Vagina (tissue), 2 donors: ENCODE data around the gene CEP85L.

Experiments used
- CTCF ChIP-seq, 3 experiments: fragments of 450-650 bp in 2 of 3; fragments of 200-600 bp in 1 of 3; sonication (generic) in 1 of 3; IDR thresholded peaks; one replicate each; pipeline ENCODE4 v1.5.1; 2017 to 2019; ENCODE audit warnings: antibody characterized with exemption in 3 of 3, mild to moderate bottlenecking in 2 of 3, moderate library complexity in 2 of 3
- POLR2A ChIP-seq, 2 donors: fragments of 450-650 bp; IDR thresholded peaks; one replicate each; pipeline ENCODE4 v1.6.1; 2017; ENCODE audit warnings: antibody characterized with exemption in 2 of 2, mild to moderate bottlenecking in 2 of 2, moderate library complexity in 2 of 2
- POLR2AphosphoS5 ChIP-seq, 2 donors: sonication (generic); formaldehyde crosslinking; IDR thresholded peaks; one replicate each; pipeline ENCODE4 v1.9.0; 2017; ENCODE audit warnings: antibody characterized with exemption in 2 of 2, mild to moderate bottlenecking in 2 of 2, low read depth in 1 of 2; ENCODE audit not compliant: insufficient read depth in 1 of 2

- TF ChIP-seq CTCF (IDR thresholded peaks at IDR 0.05): no peak
- TF ChIP-seq POLR2A (IDR thresholded peaks at IDR 0.05): no peak
- TF ChIP-seq POLR2AphosphoS5 (IDR thresholded peaks at IDR 0.05; ENCODE audit: insufficient read depth in 1 of 2, low read depth in 1 of 2): no peak
Observed at GRCh38 chr6:118697554-118697953, 46.2 kb upstream of the CEP85L start.
